C4-2B (cell line): ENCODE measurements around the gene VCX3A.

ENCODE experiments used
- ZFX ChIP-seq: fragments of 450-650 bp; IDR thresholded peaks from 2 replicates; pipeline ENCODE4 v1.6.1; 2017
- TF ChIP-seq, protein P1 (sequence below): fragments of 450-650 bp; conservative IDR thresholded peaks from 2 replicates; pipeline ENCODE4 v1.5.1; 2017; ENCODE audit warnings: mild to moderate bottlenecking

DNA sequence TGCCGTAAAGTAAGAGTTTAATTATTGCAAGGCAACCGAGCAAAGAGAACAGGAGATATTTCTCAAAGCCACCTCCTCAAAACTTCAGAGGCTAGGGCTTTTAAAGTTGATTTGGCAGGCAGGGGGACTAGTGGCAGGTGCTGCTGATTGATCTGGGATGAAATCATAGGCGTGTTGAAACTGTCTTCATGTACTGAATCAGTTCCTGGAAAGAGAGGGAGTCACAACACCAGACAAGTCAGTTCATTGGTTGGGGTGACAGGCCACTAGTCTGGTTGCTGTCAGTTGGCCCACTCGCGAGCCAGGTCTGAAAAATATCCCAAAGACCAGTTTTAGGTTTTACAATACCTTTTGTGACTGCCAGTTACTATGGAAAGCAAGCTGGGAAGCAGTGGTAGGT, 10.8 kb upstream of the VCX3A start:
- TF ChIP-seq, protein P1, sequence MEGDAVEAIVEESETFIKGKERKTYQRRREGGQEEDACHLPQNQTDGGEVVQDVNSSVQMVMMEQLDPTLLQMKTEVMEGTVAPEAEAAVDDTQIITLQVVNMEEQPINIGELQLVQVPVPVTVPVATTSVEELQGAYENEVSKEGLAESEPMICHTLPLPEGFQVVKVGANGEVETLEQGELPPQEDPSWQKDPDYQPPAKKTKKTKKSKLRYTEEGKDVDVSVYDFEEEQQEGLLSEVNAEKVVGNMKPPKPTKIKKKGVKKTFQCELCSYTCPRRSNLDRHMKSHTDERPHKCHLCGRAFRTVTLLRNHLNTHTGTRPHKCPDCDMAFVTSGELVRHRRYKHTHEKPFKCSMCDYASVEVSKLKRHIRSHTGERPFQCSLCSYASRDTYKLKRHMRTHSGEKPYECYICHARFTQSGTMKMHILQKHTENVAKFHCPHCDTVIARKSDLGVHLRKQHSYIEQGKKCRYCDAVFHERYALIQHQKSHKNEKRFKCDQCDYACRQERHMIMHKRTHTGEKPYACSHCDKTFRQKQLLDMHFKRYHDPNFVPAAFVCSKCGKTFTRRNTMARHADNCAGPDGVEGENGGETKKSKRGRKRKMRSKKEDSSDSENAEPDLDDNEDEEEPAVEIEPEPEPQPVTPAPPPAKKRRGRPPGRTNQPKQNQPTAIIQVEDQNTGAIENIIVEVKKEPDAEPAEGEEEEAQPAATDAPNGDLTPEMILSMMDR: no peak
- no peak for TF ChIP-seq ZFX
